NCI-H69 (cell line): ENCODE data around the gene RPS15.

ENCODE experiments used
- DNase-seq: peaks from one replicate; lab custom pipeline; 2025; lab: John Stamatoyannopoulos, UW

Gene RPS15

GRCh38 chr19:1470305-1471009 is 32.3 kb downstream of the RPS15 start:
- peak; percentile 96 for DNase-seq

- peak; percentile 70 for DNase-seq
These were observed 32.9 kb downstream of the RPS15 start for GRCh38 chr19:1471010-1471514.

GRCh38 chr19:1471515-1472160 is 33.4 kb downstream of the RPS15 start:
- peak; percentile 44 for DNase-seq

GRCh38 chr19:1472231-1473084 is 34.3 kb downstream of the RPS15 start:
- peak; percentile 60 for DNase-seq

- DNase-seq, result no peak
These were observed 35.1 kb downstream of the RPS15 start for GRCh38 chr19:1473085-1473851.

- DNase-seq, result no peak
These were observed 36.0 kb downstream of the RPS15 start for GRCh38 chr19:1474011-1474764.

GRCh38 chr19:1474765-1475351 is 36.7 kb downstream of the RPS15 start:
- no peak for DNase-seq

GRCh38 chr19:1475751-1476437 is 37.7 kb downstream of the RPS15 start:
- no peak for DNase-seq

GRCh38 chr19:1477056-1477455 is 38.9 kb downstream of the RPS15 start:
- peak; percentile 26 for DNase-seq

GRCh38 chr19:1478934-1479707 is 40.9 kb downstream of the RPS15 start, which contains the start of gene C19orf25:
C19orf25 (minus strand) TSS chr19:1479215; CDS start chr19:1478903, 312 bp downstream.
- peak; percentile 98 for DNase-seq

GRCh38 chr19:1481224-1481892 is 43.2 kb downstream of the RPS15 start:
- DNase-seq, result no peak

GRCh38 chr19:1481893-1482360 is 43.7 kb downstream of the RPS15 start:
- DNase-seq, result peak; percentile 42

- no peak for DNase-seq
These were observed 44.4 kb downstream of the RPS15 start for GRCh38 chr19:1482361-1483130.

GRCh38 chr19:1483131-1483978 is 45.2 kb downstream of the RPS15 start:
- DNase-seq, result no peak

- DNase-seq, result no peak
These were observed 45.8 kb downstream of the RPS15 start for GRCh38 chr19:1483979-1484428.

GRCh38 chr19:1486720-1487575 is 48.8 kb downstream of the RPS15 start:
- no peak for DNase-seq
